ENCODE data around the gene PIAS1.

PIAS1 gene

GRCh38 chr15:68204776-68205557 lies 150.9 kb downstream of the PIAS1 start, which contains the start of gene CALML4:
TSS of gene CALML4 (minus strand) at chr15:68205332. CDS start at chr15:68205247, 85 bp downstream.
- DNase-seq (ENCODE audit: low read depth): no peak
- TF ChIP-seq, protein P1, sequence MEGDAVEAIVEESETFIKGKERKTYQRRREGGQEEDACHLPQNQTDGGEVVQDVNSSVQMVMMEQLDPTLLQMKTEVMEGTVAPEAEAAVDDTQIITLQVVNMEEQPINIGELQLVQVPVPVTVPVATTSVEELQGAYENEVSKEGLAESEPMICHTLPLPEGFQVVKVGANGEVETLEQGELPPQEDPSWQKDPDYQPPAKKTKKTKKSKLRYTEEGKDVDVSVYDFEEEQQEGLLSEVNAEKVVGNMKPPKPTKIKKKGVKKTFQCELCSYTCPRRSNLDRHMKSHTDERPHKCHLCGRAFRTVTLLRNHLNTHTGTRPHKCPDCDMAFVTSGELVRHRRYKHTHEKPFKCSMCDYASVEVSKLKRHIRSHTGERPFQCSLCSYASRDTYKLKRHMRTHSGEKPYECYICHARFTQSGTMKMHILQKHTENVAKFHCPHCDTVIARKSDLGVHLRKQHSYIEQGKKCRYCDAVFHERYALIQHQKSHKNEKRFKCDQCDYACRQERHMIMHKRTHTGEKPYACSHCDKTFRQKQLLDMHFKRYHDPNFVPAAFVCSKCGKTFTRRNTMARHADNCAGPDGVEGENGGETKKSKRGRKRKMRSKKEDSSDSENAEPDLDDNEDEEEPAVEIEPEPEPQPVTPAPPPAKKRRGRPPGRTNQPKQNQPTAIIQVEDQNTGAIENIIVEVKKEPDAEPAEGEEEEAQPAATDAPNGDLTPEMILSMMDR (IDR thresholded peaks at IDR 0.05; ENCODE audit: control insufficient read depth, insufficient read depth, low read depth, low read length, missing control alignments): no peak
- H3K4me3 ChIP-seq (ENCODE audit: control insufficient read depth, low read depth, low read length): no peak within 1 kb of the TSS

- H3K4me3 ChIP-seq (ENCODE audit: control insufficient read depth, low read depth, low read length): no peak overlapping the region
- TF ChIP-seq, protein P1 (IDR thresholded peaks at IDR 0.05; ENCODE audit: control insufficient read depth, insufficient read depth, low read depth, low read length, missing control alignments): no peak
- no peak for DNase-seq (ENCODE audit: low read depth)
These were observed 151.4 kb downstream of the PIAS1 start for GRCh38 chr15:68205558-68205944.

DNA sequence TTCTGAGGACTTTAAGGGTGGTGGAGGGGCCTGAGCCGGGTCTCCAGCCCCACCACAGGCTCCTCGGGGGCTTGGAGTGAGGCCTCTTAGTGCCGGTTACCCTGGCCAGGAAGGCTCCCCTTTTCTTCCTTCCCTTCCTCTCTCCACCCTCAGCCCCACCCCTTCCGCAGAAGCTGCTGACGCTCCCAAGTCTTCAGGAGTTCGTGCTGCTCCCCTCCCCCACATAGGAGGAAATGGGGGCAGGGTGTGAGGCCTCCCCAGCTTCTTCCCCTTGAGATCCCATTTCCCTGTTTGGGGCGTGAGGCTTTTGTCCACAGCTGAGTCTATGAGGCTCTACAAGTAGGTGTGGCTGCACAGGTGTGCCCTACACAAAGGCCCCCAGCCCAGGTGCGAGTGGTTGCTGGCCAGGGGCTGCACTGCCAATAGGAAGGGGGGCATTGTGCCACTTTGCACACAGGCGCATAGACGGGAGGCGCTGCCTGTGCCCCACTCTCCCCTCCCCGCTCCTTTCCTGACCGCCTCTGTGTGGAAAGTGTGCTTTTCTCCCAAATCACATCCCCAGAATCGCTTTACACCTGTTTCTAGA lies 151.9 kb downstream of the PIAS1 start:
- TF ChIP-seq, protein P1 (IDR thresholded peaks at IDR 0.05; ENCODE audit: control insufficient read depth, insufficient read depth, low read depth, low read length, missing control alignments): no peak
- no peak for DNase-seq (ENCODE audit: low read depth)
- no peak overlapping the region for H3K4me3 ChIP-seq (ENCODE audit: control insufficient read depth, low read depth, low read length)

DNA sequence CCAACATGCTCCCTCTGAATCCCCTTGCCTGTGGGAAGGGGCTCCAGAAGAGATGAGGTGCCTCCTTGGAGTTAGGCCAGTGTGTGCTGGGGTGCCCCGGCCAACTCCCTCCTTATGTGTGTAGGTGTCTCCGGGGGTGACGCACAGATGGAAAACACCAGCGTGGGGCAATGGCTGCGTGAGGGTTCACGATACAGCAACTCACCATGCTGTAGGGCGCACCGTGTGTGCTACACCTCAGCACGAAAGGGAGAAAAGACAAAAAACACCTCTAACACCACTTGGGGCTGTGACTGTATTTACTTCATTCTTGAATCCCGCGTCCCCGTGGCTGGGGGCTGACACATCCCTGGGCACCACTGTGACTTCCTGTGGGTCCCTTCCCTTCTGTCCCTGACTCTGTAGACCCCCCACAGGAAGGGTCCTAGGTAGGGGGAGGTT lies 152.6 kb downstream of the PIAS1 start:
- H3K4me3 ChIP-seq (ENCODE audit: control insufficient read depth, low read depth, low read length): no peak overlapping the region
- DNase-seq (ENCODE audit: low read depth): no peak
- TF ChIP-seq, protein P1 (IDR thresholded peaks at IDR 0.05; ENCODE audit: control insufficient read depth, insufficient read depth, low read depth, low read length, missing control alignments): no peak

DNA sequence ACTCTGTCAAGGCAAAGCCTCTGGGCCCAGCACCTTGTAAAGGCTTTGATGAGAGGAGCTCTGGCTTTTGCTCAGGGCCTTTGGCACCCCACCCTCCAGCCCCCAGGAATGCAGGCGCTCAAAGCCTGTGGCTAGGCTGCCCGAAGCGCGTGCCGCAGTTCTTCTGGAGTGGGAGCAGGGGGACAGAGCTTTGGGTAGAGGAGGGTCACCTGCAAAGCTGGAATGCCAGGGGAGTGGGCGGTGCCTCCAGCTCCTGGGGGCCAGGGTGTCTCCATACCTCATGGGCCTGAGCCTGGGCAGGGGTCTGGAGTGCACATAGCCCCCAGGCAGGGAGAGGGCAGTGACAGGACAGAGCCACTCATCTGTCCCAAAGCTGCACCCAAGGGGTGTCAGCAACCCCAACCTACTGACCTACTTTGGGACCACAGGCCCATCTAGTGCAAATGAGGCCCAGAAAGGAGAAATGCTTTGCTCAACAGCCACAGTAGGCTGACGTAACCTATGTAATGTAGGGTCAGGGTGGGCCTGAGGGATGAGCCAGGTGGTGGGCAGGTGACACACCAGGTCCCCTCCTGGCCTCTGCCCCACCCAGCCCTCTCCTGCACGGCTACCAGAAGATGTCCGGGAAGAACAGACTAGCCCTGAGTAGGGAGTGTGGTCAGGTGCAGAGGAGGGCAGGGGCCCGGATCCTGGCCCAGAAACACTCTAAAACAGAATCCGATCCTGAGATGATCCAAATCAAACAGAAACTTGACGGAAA lies 153.2 kb downstream of the PIAS1 start:
- DNase-seq (ENCODE audit: low read depth): no peak
- TF ChIP-seq, protein P1 (IDR thresholded peaks at IDR 0.05; ENCODE audit: control insufficient read depth, insufficient read depth, low read depth, low read length, missing control alignments): no peak
- no peak overlapping the region for H3K4me3 ChIP-seq (ENCODE audit: control insufficient read depth, low read depth, low read length)

DNA sequence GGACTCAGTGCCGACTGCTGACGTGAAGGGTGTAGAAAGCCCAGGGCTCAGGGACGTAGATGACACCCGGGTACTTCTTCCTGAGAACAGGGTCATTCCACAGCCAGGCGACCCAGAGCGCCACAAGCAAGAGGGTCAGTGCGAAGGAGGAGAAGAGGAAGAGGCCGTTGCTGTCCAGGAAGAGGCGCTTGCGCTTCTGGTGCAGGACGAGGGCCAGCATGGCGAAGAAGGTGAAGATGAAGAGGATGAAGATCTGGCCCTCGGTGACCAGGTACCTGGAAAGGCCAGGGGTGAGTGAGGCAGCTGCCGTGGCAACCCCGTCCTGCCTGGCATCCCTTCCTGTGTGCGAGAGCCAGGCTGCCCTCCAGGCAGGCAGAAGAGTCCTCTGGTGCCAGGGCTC lies 154.0 kb downstream of the PIAS1 start:
- DNase-seq (ENCODE audit: low read depth): no peak
- TF ChIP-seq, protein P1 (IDR thresholded peaks at IDR 0.05; ENCODE audit: control insufficient read depth, insufficient read depth, low read depth, low read length, missing control alignments): no peak
- H3K4me3 ChIP-seq (ENCODE audit: control insufficient read depth, low read depth, low read length): no peak overlapping the region
